Measurements from ENCODE around the gene PACRG.
"Not testable (repeated sequence)": the region's sequence is repeated elsewhere in the genome, so short reads cannot be mapped to it uniquely, and the experiment has no call there.

The PACRG gene

GRCh38 chr6:162957062-162957461, 229.3 kb downstream of the PACRG start:
- DNase-seq = no peak

GRCh38 chr6:162960679-162961457, 233.1 kb downstream of the PACRG start:
- no peak for DNase-seq

- DNase-seq = no peak
Measured at GRCh38 chr6:162962093-162962492, 234.3 kb downstream of the PACRG start.

- DNase-seq = no peak
Measured at GRCh38 chr6:162963861-162964260, 236.1 kb downstream of the PACRG start.

- no peak for DNase-seq
Measured at GRCh38 chr6:162964488-162965140, 236.8 kb downstream of the PACRG start.

GRCh38 chr6:162965366-162965765, 237.6 kb downstream of the PACRG start:
- no peak for DNase-seq

- DNase-seq = no peak
Measured at GRCh38 chr6:162970246-162970645, 242.5 kb downstream of the PACRG start.

- no peak for DNase-seq
Measured at GRCh38 chr6:162971356-162971755, 243.6 kb downstream of the PACRG start.

- DNase-seq = no peak
Measured at GRCh38 chr6:162973151-162973872, 245.5 kb downstream of the PACRG start.

GRCh38 chr6:162973980-162974379, 246.2 kb downstream of the PACRG start:
- no peak for DNase-seq

- no peak for DNase-seq
Measured at GRCh38 chr6:162974685-162975084, 246.9 kb downstream of the PACRG start.

- DNase-seq = no peak
Measured at GRCh38 chr6:162976141-162976540, 248.4 kb downstream of the PACRG start.

GRCh38 chr6:162983234-162983633, 255.5 kb downstream of the PACRG start:
- not testable (repeated sequence) for DNase-seq

- no peak for DNase-seq
Measured at GRCh38 chr6:162998777-162999176, 271.0 kb downstream of the PACRG start.

- DNase-seq = no peak
Measured at GRCh38 chr6:162999575-163000285, 272.0 kb downstream of the PACRG start.

- no peak for DNase-seq
Measured at GRCh38 chr6:163001330-163001729, 273.6 kb downstream of the PACRG start.

- no peak for DNase-seq
Measured at GRCh38 chr6:163008186-163008585, 280.4 kb downstream of the PACRG start.

- no peak for DNase-seq
Measured at GRCh38 chr6:163008626-163009025, 280.9 kb downstream of the PACRG start.

- no peak for DNase-seq
Measured at GRCh38 chr6:163010145-163010544, 282.4 kb downstream of the PACRG start.

GRCh38 chr6:163014736-163015135, 287.0 kb downstream of the PACRG start:
- no peak for DNase-seq

GRCh38 chr6:163017801-163018200, 290.0 kb downstream of the PACRG start:
- no peak for DNase-seq

GRCh38 chr6:163019926-163020325, 292.2 kb downstream of the PACRG start:
- no peak for DNase-seq

- DNase-seq = no peak
Measured at GRCh38 chr6:163021054-163021453, 293.3 kb downstream of the PACRG start.

Data from CD4-positive, alpha-beta T cell treated with Interleukin-4 for 4 hours (primary cell).